Measurements from ENCODE around the gene PLA2G4D. TPM values are rescaled to one million over a fixed set of nuclear protein-coding genes. Genes with fewer than 3 reads are reported as not detected.

Gene PLA2G4D
- polyA plus RNA-seq, 2 of the 4 experiments (the other 2 are of a cell fraction) = not detected

DNA sequence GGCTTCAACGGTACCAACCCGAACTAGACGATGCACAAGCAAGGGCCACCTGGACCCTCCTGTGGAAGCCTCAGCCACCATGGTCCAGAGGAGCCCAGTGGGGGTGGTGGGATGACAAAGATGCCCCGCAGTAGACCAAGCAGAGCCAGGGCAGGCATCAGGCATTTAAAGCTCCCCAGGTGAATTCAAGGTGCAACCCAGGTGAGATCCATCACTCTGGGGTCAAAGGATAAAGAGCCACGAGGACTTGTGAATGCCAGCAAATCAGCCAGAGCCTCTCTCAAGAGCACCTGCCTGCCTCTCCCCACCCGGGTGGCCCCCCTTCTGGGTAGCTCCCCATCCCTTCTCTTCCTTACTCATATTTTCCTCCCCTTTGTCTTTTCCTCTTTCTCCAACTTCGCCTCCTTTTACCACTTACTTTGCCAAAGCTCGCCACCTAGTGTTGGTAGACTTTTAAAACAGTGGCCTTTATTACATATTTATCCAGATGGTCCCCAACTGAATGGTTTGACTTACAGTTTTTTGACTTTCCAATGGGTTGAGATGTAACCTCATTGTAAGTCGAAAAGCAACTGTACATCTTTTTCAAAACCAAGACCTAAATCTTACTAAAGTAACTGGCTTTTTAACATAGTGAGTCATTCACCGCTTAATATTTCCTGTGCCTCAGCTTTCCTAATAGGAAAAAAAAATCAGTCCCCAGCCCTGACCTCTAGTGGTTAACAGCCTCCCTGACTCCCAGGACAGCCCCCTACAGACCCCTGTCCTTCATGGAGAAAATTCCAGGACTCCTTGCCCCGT lies 43.3 kb upstream of the PLA2G4D start:
- H3K4me2 ChIP-seq = no peak overlapping the region
- ATAC-seq = peak; percentile 68 to 77; a peak in 4 of 6 replicates
- no peak for FAIRE-seq
- ChIA-PET POLR2A (interaction anchor here (0.6 kb wide), 1 partner anchor 63 kb away, joined by 3 read pairs; no protein-coding TSS in a partner anchor), CTCF (interaction anchor here (0.6 to 3.4 kb wide), 28 partner anchors 10 to 1395 kb away, joined by 3 to 37 read pairs (median 4); partner anchors contain the start of gene PLA2G4F)
- WGBS (ENCODE audit: missing lambda C conversion rate) = 34% methylated on average over 11 of the region's 11 CpGs
- no peak overlapping the region for H3K27ac ChIP-seq
- H3K9me3 ChIP-seq = no peaks in the 10 kb centered on the region
- DNase-seq (ENCODE audit: low read depth in 1 of 2, low spot score in 1 of 2) = peak; percentile 43 to 47
- TF ChIP-seq RAD21 (conservative IDR thresholded peaks at IDR 0.05 in 1 of 2, IDR thresholded peaks at IDR 0.05 in 1 of 2) (peak; percentile 60 to 64), FOSL2 (IDR thresholded peaks at IDR 0.05) (no peak), FOSL2 (CRISPR knock-in tag; IDR thresholded peaks at IDR 0.05) (no peak), FOXS1 (CRISPR knock-in tag; IDR thresholded peaks at IDR 0.05) (no peak), CHD4 (IDR thresholded peaks at IDR 0.05; ENCODE audit: borderline replicate concordance) (no peak), NPAS2 (CRISPR knock-in tag; IDR thresholded peaks at IDR 0.05; ENCODE audit: borderline replicate concordance) (no peak), MYC (IDR thresholded peaks at IDR 0.05; ENCODE audit: borderline replicate concordance, low read length) (no peak), HOXB13 (CRISPR knock-in tag; IDR thresholded peaks at IDR 0.05; ENCODE audit: low read depth) (no peak), PHF8 (IDR thresholded peaks at IDR 0.05; ENCODE audit: borderline replicate concordance, low read depth) (no peak), ESRRA (IDR thresholded peaks at IDR 0.05; ENCODE audit: borderline replicate concordance, low read length) (no peak), FOSB (CRISPR knock-in tag; IDR thresholded peaks at IDR 0.05) (no peak), SMC3 (IDR thresholded peaks at IDR 0.05) (peak; percentile 57), EP300 (IDR thresholded peaks at IDR 0.05) (no peak), HEYL (CRISPR knock-in tag; IDR thresholded peaks at IDR 0.05) (no peak), RCOR1 (IDR thresholded peaks at IDR 0.05; ENCODE audit: low read depth, low read length) (no peak), NFE2L2 (conservative IDR thresholded peaks at IDR 0.05; ENCODE audit: low read length) (no peak), TFCP2L1 (CRISPR knock-in tag; IDR thresholded peaks at IDR 0.05) (no peak), RFX5 (IDR thresholded peaks at IDR 0.05) (no peak), TP53 (CRISPR knock-in tag; IDR thresholded peaks at IDR 0.05) (no peak), JUN (IDR thresholded peaks at IDR 0.05) (no peak), GATA3 (IDR thresholded peaks at IDR 0.05; ENCODE audit: borderline replicate concordance) (no peak), RNF2 (IDR thresholded peaks at IDR 0.05; ENCODE audit: borderline replicate concordance, low read depth) (no peak), HOXA7 (CRISPR knock-in tag; IDR thresholded peaks at IDR 0.05) (no peak)
- TF ChIP-seq, protein P1, sequence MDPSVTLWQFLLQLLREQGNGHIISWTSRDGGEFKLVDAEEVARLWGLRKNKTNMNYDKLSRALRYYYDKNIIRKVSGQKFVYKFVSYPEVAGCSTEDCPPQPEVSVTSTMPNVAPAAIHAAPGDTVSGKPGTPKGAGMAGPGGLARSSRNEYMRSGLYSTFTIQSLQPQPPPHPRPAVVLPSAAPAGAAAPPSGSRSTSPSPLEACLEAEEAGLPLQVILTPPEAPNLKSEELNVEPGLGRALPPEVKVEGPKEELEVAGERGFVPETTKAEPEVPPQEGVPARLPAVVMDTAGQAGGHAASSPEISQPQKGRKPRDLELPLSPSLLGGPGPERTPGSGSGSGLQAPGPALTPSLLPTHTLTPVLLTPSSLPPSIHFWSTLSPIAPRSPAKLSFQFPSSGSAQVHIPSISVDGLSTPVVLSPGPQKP (IDR thresholded peaks at IDR 0.05; ENCODE audit: low read depth, low read length) = no peak
- TF ChIP-seq, protein P2, sequence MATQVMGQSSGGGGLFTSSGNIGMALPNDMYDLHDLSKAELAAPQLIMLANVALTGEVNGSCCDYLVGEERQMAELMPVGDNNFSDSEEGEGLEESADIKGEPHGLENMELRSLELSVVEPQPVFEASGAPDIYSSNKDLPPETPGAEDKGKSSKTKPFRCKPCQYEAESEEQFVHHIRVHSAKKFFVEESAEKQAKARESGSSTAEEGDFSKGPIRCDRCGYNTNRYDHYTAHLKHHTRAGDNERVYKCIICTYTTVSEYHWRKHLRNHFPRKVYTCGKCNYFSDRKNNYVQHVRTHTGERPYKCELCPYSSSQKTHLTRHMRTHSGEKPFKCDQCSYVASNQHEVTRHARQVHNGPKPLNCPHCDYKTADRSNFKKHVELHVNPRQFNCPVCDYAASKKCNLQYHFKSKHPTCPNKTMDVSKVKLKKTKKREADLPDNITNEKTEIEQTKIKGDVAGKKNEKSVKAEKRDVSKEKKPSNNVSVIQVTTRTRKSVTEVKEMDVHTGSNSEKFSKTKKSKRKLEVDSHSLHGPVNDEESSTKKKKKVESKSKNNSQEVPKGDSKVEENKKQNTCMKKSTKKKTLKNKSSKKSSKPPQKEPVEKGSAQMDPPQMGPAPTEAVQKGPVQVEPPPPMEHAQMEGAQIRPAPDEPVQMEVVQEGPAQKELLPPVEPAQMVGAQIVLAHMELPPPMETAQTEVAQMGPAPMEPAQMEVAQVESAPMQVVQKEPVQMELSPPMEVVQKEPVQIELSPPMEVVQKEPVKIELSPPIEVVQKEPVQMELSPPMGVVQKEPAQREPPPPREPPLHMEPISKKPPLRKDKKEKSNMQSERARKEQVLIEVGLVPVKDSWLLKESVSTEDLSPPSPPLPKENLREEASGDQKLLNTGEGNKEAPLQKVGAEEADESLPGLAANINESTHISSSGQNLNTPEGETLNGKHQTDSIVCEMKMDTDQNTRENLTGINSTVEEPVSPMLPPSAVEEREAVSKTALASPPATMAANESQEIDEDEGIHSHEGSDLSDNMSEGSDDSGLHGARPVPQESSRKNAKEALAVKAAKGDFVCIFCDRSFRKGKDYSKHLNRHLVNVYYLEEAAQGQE (IDR thresholded peaks at IDR 0.05) = no peak
- TF ChIP-seq, protein P3, sequence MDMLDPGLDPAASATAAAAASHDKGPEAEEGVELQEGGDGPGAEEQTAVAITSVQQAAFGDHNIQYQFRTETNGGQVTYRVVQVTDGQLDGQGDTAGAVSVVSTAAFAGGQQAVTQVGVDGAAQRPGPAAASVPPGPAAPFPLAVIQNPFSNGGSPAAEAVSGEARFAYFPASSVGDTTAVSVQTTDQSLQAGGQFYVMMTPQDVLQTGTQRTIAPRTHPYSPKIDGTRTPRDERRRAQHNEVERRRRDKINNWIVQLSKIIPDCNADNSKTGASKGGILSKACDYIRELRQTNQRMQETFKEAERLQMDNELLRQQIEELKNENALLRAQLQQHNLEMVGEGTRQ (IDR thresholded peaks at IDR 0.05) = no peak
- TF ChIP-seq, protein P4, sequence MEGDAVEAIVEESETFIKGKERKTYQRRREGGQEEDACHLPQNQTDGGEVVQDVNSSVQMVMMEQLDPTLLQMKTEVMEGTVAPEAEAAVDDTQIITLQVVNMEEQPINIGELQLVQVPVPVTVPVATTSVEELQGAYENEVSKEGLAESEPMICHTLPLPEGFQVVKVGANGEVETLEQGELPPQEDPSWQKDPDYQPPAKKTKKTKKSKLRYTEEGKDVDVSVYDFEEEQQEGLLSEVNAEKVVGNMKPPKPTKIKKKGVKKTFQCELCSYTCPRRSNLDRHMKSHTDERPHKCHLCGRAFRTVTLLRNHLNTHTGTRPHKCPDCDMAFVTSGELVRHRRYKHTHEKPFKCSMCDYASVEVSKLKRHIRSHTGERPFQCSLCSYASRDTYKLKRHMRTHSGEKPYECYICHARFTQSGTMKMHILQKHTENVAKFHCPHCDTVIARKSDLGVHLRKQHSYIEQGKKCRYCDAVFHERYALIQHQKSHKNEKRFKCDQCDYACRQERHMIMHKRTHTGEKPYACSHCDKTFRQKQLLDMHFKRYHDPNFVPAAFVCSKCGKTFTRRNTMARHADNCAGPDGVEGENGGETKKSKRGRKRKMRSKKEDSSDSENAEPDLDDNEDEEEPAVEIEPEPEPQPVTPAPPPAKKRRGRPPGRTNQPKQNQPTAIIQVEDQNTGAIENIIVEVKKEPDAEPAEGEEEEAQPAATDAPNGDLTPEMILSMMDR (IDR thresholded peaks at IDR 0.05) = peak; percentile 60
- H3K4me3 ChIP-seq = no peak overlapping the region
- H3K4me1 ChIP-seq = peaks cover 25% of the 10 kb centered on the region

All from A549 (cell line).